Measurements from ENCODE around the gene ATP9B.
A peak's percentile ranks its signal among the peaks of the same experiment; 100 is the strongest.

Gene ATP9B

GRCh38 chr18:79068937-79069716 lies at the start of gene ATP9B:
TSS of gene ATP9B (plus strand) at chr18:79069394. CDS start at chr18:79069411, 17 bp downstream.
- peak within 1 kb of the TSS; percentile 94 for H2AFZ ChIP-seq (ENCODE audit: low read length, unreplicated experiment)
- peak within 1 kb of the TSS; percentile 99 for H3K4me3 ChIP-seq (ENCODE audit: low read depth, low read length)
- H3K27ac ChIP-seq (ENCODE audit: low read depth, low read length), result peak within 1 kb of the TSS; percentile 82
- H3K27me3 ChIP-seq (ENCODE audit: insufficient read depth, low read length), result no peaks in the 10 kb centered on the region
- peaks cover 32% of the 10 kb centered on the region for H3K79me2 ChIP-seq (ENCODE audit: control insufficient read depth, insufficient read depth, low read length, unreplicated experiment)
- H3K36me3 ChIP-seq (ENCODE audit: insufficient read depth, low read length), result no peaks in the 10 kb centered on the region
- peaks cover 10% of the 10 kb centered on the region for H3K4me1 ChIP-seq (ENCODE audit: control insufficient read depth, insufficient read depth, low read length, unreplicated experiment)

GRCh38 chr18:79019881-79020280 lies 49.3 kb upstream of the ATP9B start:
- no peak overlapping the region for H3K27ac ChIP-seq (ENCODE audit: low read depth, low read length)
- no peak overlapping the region for H3K4me3 ChIP-seq (ENCODE audit: low read depth, low read length)
- H3K36me3 ChIP-seq (ENCODE audit: insufficient read depth, low read length), result no peaks in the 10 kb centered on the region
- peaks cover 3% of the 10 kb centered on the region; the same call in 1 of the 2 replicates for H3K27me3 ChIP-seq (ENCODE audit: insufficient read depth, low read length)
- no peak overlapping the region for H2AFZ ChIP-seq (ENCODE audit: low read length, unreplicated experiment)
- H3K79me2 ChIP-seq (ENCODE audit: control insufficient read depth, insufficient read depth, low read length, unreplicated experiment), result no peaks in the 10 kb centered on the region
- H3K4me1 ChIP-seq (ENCODE audit: control insufficient read depth, insufficient read depth, low read length, unreplicated experiment), result no peaks in the 10 kb centered on the region

GRCh38 chr18:79022603-79023002 lies 46.6 kb upstream of the ATP9B start:
- Histone ChIP-seq H2AFZ (ENCODE audit: low read length, unreplicated experiment) (no peak overlapping the region), H3K27ac (ENCODE audit: low read depth, low read length) (no peak overlapping the region), H3K4me1 (ENCODE audit: control insufficient read depth, insufficient read depth, low read length, unreplicated experiment) (no peaks in the 10 kb centered on the region), H3K4me3 (ENCODE audit: low read depth, low read length) (no peak overlapping the region), H3K79me2 (ENCODE audit: control insufficient read depth, insufficient read depth, low read length, unreplicated experiment) (no peaks in the 10 kb centered on the region), H3K27me3 (ENCODE audit: insufficient read depth, low read length) (peaks cover 3% of the 10 kb centered on the region; the same call in 1 of the 2 replicates), H3K36me3 (ENCODE audit: insufficient read depth, low read length) (no peaks in the 10 kb centered on the region)

- Histone ChIP-seq H2AFZ (ENCODE audit: low read length, unreplicated experiment) (no peak overlapping the region), H3K4me3 (ENCODE audit: low read depth, low read length) (no peak overlapping the region), H3K4me1 (ENCODE audit: control insufficient read depth, insufficient read depth, low read length, unreplicated experiment) (no peaks in the 10 kb centered on the region), H3K27me3 (ENCODE audit: insufficient read depth, low read length) (peaks cover 3% of the 10 kb centered on the region; the same call in 1 of the 2 replicates), H3K79me2 (ENCODE audit: control insufficient read depth, insufficient read depth, low read length, unreplicated experiment) (no peaks in the 10 kb centered on the region), H3K27ac (ENCODE audit: low read depth, low read length) (no peak overlapping the region), H3K36me3 (ENCODE audit: insufficient read depth, low read length) (no peaks in the 10 kb centered on the region)
Measured at GRCh38 chr18:79026491-79026890, 42.7 kb upstream of the ATP9B start.

GRCh38 chr18:79030680-79031079 lies 38.5 kb upstream of the ATP9B start:
- no peaks in the 10 kb centered on the region for H3K27me3 ChIP-seq (ENCODE audit: insufficient read depth, low read length)
- H2AFZ ChIP-seq (ENCODE audit: low read length, unreplicated experiment), result no peak overlapping the region
- no peaks in the 10 kb centered on the region for H3K4me1 ChIP-seq (ENCODE audit: control insufficient read depth, insufficient read depth, low read length, unreplicated experiment)
- no peak overlapping the region for H3K4me3 ChIP-seq (ENCODE audit: low read depth, low read length)
- H3K36me3 ChIP-seq (ENCODE audit: insufficient read depth, low read length), result no peaks in the 10 kb centered on the region
- H3K27ac ChIP-seq (ENCODE audit: low read depth, low read length), result no peak overlapping the region
- no peaks in the 10 kb centered on the region for H3K79me2 ChIP-seq (ENCODE audit: control insufficient read depth, insufficient read depth, low read length, unreplicated experiment)

GRCh38 chr18:79042276-79042675 lies 26.9 kb upstream of the ATP9B start:
- H3K79me2 ChIP-seq (ENCODE audit: control insufficient read depth, insufficient read depth, low read length, unreplicated experiment), result no peaks in the 10 kb centered on the region
- no peak overlapping the region for H2AFZ ChIP-seq (ENCODE audit: low read length, unreplicated experiment)
- no peak overlapping the region for H3K4me3 ChIP-seq (ENCODE audit: low read depth, low read length)
- H3K27ac ChIP-seq (ENCODE audit: low read depth, low read length), result no peak overlapping the region
- H3K27me3 ChIP-seq (ENCODE audit: insufficient read depth, low read length), result no peaks in the 10 kb centered on the region
- no peaks in the 10 kb centered on the region for H3K4me1 ChIP-seq (ENCODE audit: control insufficient read depth, insufficient read depth, low read length, unreplicated experiment)
- H3K36me3 ChIP-seq (ENCODE audit: insufficient read depth, low read length), result no peaks in the 10 kb centered on the region

- Histone ChIP-seq H3K79me2 (ENCODE audit: control insufficient read depth, insufficient read depth, low read length, unreplicated experiment) (no peaks in the 10 kb centered on the region), H3K27me3 (ENCODE audit: insufficient read depth, low read length) (no peaks in the 10 kb centered on the region), H3K4me3 (ENCODE audit: low read depth, low read length) (no peak overlapping the region), H2AFZ (ENCODE audit: low read length, unreplicated experiment) (no peak overlapping the region), H3K4me1 (ENCODE audit: control insufficient read depth, insufficient read depth, low read length, unreplicated experiment) (no peaks in the 10 kb centered on the region), H3K27ac (ENCODE audit: low read depth, low read length) (no peak overlapping the region), H3K36me3 (ENCODE audit: insufficient read depth, low read length) (no peaks in the 10 kb centered on the region)
Measured at GRCh38 chr18:79043288-79043687, 25.9 kb upstream of the ATP9B start.

- H2AFZ ChIP-seq (ENCODE audit: low read length, unreplicated experiment), result no peak overlapping the region
- no peaks in the 10 kb centered on the region for H3K36me3 ChIP-seq (ENCODE audit: insufficient read depth, low read length)
- H3K4me3 ChIP-seq (ENCODE audit: low read depth, low read length), result no peak overlapping the region
Measured at GRCh38 chr18:79046522-79046921, 22.7 kb upstream of the ATP9B start.

GRCh38 chr18:79047556-79048244 lies 21.5 kb upstream of the ATP9B start:
- no peaks in the 10 kb centered on the region for H3K79me2 ChIP-seq (ENCODE audit: control insufficient read depth, insufficient read depth, low read length, unreplicated experiment)
- no peaks in the 10 kb centered on the region for H3K36me3 ChIP-seq (ENCODE audit: insufficient read depth, low read length)
- no peak overlapping the region for H3K4me3 ChIP-seq (ENCODE audit: low read depth, low read length)
- no peaks in the 10 kb centered on the region for H3K4me1 ChIP-seq (ENCODE audit: control insufficient read depth, insufficient read depth, low read length, unreplicated experiment)
- no peak overlapping the region for H3K27ac ChIP-seq (ENCODE audit: low read depth, low read length)
- no peak overlapping the region for H2AFZ ChIP-seq (ENCODE audit: low read length, unreplicated experiment)
- no peaks in the 10 kb centered on the region for H3K27me3 ChIP-seq (ENCODE audit: insufficient read depth, low read length)

More at GRCh38 chr18:79046522-79046921, 22.7 kb upstream of the ATP9B start:
- Histone ChIP-seq H3K27me3 (ENCODE audit: insufficient read depth, low read length) (no peaks in the 10 kb centered on the region), H3K79me2 (ENCODE audit: control insufficient read depth, insufficient read depth, low read length, unreplicated experiment) (no peaks in the 10 kb centered on the region), H3K4me1 (ENCODE audit: control insufficient read depth, insufficient read depth, low read length, unreplicated experiment) (no peaks in the 10 kb centered on the region), H3K27ac (ENCODE audit: low read depth, low read length) (no peak overlapping the region)

GRCh38 chr18:79048245-79048632 lies 21.0 kb upstream of the ATP9B start:
- no peaks in the 10 kb centered on the region for H3K79me2 ChIP-seq (ENCODE audit: control insufficient read depth, insufficient read depth, low read length, unreplicated experiment)
- no peak overlapping the region for H3K4me3 ChIP-seq (ENCODE audit: low read depth, low read length)
- no peaks in the 10 kb centered on the region for H3K4me1 ChIP-seq (ENCODE audit: control insufficient read depth, insufficient read depth, low read length, unreplicated experiment)
- no peaks in the 10 kb centered on the region for H3K27me3 ChIP-seq (ENCODE audit: insufficient read depth, low read length)
- H2AFZ ChIP-seq (ENCODE audit: low read length, unreplicated experiment), result no peak overlapping the region
- H3K36me3 ChIP-seq (ENCODE audit: insufficient read depth, low read length), result no peaks in the 10 kb centered on the region
- H3K27ac ChIP-seq (ENCODE audit: low read depth, low read length), result no peak overlapping the region

- H3K27me3 ChIP-seq (ENCODE audit: insufficient read depth, low read length), result peaks cover 9% of the 10 kb centered on the region; the same call in 1 of the 2 replicates
- no peak overlapping the region for H2AFZ ChIP-seq (ENCODE audit: low read length, unreplicated experiment)
- H3K4me3 ChIP-seq (ENCODE audit: low read depth, low read length), result no peak overlapping the region
- no peaks in the 10 kb centered on the region for H3K79me2 ChIP-seq (ENCODE audit: control insufficient read depth, insufficient read depth, low read length, unreplicated experiment)
- no peak overlapping the region for H3K27ac ChIP-seq (ENCODE audit: low read depth, low read length)
- no peaks in the 10 kb centered on the region for H3K36me3 ChIP-seq (ENCODE audit: insufficient read depth, low read length)
- no peaks in the 10 kb centered on the region for H3K4me1 ChIP-seq (ENCODE audit: control insufficient read depth, insufficient read depth, low read length, unreplicated experiment)
Measured at GRCh38 chr18:79049506-79049905, 19.7 kb upstream of the ATP9B start.

Measured in ACC112 (cell line).